ENCODE measurements around the gene PLD1.
A peak's percentile ranks its signal among the peaks of the same experiment; 100 is the strongest.

PLD1 gene

DNA sequence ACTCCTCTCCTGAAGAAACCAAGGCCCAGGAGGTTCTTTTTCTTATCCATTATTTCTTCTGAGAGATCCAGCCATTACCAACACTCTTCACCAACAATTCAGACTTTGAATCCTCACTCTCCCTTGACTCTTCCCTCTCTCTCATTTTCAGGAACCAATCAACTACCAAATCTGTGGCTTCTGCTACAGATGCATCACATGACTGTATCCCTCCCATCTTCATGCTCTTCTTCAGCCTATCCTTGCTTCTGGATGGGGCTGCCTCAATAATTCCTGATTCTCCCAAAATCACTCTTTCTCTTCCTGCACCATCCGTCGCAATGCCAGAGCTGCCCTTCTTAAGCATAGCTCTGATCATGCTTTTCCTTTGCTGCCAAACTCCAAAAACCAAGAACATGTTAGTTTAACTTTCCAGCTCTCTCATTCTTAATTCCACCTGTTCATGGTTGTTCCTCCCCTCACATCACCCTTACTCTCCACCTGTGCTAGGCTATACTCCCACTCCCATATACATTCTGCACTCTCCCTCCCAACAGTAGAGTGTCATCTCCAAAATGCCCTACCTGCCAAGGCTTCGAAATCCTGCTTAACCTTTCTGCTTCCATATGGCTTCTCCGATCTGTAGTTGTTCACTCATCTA lies 13.5 kb downstream of the PLD1 start:
- no peak for DNase-seq

DNA sequence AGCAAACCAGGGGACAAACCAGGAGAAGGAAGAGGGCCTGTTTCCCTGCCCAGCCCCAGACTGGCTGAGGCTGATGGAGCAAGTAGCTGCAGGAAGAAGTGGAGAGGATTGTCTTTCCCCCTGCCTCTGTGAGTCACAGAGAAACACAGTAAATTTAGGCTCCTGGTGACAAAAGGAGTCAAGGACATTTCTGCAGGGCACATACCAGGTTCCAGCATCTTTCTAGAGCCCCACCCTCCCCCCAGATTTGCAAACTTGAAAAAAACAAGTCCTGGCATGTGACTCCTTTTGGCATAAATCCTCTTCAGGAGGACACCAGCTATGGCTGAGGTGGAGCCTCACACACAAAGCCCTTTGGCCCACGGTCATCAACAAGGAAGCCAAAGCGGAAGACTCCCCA lies 17.8 kb downstream of the PLD1 start:
- no peak for DNase-seq

DNA sequence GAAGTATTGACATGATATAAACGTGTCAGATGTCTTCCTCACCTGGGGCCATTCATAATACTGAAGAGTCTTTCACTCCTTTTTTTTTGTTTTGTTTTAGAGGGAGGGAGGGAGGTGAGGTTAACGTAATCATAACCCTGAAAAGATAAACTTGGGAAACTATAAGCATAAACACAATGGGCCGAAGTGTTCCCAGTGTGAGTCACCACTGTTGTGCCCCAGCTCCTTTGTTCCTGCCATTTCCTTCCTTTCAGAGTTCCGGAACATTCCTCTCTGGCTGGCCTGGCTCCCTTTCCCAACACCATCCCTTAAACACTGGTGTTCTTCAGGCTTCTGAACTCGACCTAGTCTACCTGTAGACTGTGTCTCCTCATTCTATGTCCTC lies 18.6 kb downstream of the PLD1 start:
- DNase-seq: peak; percentile 29

DNA sequence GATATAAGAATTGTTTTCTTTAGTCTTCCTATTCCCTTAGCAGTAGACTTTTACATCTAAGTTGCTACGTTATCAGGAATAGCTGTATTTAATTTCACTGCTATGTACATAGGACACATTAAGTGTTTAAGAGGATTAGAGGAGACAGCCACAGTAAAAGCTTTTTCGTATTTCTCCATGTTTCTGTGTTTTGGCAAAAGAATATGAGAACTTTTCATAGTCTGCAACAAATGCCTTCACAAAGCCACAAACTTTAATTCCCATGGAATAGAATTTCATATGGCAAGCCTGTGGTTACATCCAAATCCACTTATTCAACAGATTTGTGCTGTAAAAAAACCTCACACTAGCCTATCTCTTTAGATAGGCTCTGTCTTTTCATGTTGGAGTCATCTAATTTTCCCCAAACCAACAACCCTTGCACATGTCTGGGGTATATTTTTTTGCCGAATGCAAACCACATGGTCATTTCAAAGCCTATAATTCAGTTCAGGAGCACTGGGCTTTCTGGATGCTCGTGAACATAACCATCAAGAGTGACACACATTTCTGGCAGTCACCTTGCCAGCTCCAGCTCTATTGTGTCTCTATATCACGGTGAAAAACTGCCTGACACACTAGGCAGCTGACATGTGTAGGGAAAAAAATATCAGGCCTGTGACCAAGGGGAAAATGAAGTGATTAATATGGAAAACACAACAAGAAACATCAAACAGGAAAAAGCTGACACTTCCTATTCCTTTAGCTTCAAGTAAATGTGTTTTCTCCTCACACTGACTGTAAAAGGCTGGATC lies 19.2 kb downstream of the PLD1 start:
- no peak for DNase-seq

DNA sequence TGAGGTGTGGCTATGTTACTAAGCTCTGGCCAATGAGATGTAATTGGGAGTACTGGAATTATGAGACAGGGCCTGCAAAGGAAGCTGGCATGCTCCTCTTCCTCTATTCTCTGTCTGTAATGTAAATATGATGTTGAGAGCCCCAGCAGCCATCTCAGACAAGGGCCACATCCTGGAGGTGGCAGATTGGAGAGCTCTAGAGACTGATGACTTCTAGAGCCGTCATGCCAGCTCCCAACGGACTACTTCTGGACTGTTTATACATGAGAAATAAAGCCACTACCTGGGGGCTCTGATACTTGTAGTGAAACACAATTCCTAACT lies 19.7 kb downstream of the PLD1 start:
- DNase-seq: no peak

DNA sequence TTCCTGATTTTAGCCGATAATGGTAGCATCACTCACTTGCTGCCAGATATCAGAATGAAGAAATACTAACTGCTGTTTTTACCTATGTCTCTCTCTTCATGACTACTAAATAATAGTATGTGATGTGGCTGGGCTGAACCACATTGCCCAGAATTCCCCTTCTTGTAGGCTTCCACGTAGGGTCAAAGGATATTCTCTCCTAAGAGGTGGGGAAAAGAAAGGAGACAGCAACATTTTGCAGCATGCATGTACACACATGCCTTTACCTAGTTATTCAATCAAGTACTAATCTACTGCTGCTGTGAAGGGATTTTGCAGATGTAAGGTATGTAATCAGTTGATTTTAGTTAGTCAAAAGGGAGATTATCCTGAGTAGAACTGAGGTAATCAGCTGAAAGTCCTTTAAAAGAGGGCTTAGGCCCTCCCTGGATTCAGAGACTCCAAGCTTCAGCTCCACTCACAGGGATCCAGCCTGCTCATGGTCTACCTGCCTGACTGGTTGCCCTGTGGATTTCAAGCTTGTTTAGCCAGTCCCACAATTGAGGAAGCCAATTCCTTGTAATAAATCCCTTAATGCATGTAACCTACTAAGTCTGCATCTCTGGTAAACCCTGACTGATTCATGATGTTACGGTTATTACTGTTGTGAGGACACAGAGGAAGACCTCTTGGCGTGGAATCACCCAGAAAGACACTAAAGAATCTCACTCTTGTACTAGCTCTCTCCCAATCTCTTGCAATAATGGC lies 20.4 kb downstream of the PLD1 start:
- DNase-seq: no peak

DNA sequence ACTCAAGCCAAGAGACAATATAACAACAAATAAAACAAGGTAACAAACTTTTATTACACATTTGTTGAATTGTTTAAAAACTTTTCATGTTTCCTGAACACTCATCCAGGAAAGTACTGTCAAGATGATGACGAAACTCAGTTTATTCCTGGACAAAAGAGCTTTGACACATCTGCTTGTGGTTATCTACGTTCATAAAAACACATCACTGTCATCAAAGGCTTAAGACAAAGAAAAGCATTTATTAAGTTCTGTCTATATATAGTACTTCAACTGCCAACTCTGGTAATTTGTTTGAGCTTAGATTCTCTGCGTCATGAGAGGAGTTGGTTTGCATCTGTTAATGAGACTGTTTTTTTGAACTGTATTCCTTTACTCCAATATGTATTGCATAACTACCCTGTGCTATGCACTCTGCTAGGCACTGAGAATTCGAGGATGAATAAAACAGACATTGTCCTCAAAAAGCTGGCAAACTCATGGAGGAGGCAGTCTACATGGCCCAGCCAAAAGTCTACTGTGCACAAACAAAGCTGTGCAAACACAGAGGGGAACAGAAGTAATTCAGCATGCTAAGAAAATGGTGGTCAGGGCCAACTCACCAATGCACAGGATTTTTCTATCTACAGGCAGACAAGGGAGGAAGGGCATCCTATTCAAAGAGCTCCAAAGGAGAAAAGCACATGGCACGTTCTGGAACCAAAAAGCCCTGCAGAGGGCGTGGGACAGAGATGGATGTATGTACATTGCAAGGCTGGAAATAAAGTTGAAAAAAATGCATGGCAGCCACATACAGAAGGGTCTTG lies 21.5 kb downstream of the PLD1 start:
- peak; percentile 34 for DNase-seq

DNA sequence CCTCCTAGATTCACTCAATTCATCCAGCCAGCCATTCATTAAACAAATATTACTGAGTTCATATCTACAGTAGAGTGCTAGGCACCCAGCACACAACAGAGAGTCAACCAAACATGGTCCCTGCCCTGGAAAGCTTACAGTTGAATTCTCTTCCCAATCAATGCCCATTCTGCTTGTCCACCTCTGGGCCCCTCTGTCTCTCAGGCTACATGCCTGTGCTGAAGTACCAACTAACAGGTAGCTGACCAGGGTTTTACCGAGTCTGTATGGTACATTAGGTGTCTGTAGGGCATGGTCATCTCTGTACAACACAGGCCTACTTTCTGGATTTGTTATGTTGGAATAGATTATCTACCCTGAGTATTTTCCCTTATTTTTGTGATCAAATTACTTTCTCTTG lies 23.3 kb downstream of the PLD1 start:
- no peak for DNase-seq

DNA sequence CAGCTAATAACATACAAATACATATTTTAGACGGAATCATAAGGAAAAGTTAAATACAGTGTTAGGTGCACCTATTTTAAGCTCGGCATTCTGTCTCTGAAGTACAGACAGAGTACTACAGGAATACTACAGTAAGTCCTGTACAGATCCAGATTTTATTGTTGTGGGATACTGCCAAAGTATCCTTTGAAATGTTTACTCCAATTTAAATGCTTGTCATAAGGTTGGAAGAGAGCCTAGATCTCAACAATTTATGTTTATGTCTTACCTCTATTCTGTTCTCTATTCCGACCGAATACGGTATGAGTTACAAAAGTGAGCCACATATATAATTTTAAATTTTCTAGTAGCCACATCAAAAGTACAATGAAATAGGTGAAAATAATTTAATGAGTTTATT lies 25.3 kb downstream of the PLD1 start:
- DNase-seq: no peak

DNA sequence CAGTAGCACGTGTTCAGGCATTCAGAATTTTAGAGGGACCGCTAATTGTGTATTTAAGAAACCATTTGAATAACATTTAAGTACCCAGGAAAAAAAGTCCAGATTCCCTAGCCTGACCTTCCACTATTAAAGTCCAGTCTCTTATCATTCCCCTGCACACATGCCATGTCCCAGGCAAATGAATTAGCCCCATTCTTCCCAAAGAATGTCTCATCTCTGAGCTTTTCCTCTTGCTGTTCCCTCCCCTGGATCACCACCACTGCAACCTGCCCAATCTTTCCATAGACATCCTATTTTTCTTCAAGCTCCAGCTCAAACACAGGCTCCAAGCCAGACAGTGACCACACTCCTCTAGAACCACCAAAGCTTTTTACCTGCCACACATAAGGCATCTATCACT lies 25.9 kb downstream of the PLD1 start:
- DNase-seq: no peak

DNA sequence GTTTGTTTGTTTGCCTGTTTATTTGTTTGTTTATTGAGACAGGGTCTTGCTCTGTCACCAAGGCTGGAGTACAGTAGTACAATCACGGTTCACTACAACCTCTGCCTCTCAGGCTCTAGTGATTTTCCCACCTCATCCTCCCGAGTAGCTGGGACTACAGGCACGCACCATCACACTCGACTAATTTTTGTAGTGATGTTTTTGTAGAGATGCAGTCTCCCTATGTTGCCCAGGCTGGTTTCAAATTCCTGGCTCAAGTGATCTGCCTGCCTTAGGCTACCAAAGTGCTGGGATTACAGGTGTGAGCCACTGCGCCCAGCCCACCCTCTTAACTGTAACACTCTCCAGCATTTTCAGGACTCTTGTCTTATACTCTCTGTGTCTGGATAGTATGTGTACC lies 26.7 kb downstream of the PLD1 start:
- no peak for DNase-seq

DNA sequence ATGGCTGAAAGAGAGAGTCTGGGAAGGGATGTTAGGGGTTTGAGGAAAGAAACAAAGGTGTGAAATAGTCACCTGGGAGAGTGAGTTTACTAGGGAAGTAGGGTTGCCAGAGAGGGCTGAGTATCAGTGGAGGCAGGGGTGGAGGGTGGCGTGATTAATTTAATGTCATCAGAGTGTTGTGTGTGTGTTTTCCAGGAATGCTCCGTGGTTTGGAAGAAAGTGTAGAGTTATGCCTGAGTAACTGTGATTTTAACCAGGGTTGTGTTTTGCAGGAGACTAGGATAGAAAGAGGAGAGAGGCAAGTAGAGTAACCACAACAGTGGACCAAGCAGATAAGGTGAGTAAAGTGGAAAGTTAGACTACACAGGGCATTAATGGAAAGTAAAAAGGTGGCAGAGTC lies 27.2 kb downstream of the PLD1 start:
- no peak for DNase-seq

DNA sequence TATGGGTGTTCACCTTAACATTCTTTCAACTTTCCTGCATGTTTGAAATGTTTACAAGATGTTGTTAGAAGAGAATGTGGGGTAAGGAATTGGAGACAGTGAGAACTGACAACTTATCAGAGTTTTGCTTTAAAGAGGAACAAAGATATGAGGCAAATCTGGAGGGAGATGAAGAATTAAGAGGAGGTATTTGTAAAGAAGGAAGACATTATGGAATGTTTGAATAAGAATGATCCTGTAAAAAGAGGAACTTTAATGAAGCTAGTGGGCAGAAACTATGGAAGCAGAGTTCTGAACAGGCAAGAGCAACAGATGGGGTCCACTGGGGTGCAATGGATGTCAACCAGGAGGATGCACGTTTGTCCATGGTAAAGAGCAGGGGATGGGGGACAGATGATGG lies 27.7 kb downstream of the PLD1 start:
- no peak for DNase-seq

DNA sequence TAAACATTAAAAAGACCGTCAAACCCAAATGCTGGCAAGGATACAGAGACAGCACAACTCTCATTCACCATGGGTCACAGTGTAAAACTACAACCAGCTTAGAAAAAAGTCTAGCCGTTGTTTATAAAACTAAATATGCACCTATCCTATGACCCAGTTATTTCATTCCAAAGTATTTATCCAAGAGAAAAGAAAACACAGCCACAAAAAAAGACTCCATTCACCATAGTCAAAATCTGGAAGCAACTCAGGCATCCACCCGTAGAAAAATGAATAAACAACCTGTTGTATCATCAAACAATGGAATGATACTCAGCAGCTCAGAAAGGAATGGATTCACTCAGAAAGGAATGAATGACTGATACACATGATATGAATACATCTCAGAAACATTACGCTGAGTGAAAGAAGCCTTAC lies 28.6 kb downstream of the PLD1 start:
- DNase-seq: no peak

DNA sequence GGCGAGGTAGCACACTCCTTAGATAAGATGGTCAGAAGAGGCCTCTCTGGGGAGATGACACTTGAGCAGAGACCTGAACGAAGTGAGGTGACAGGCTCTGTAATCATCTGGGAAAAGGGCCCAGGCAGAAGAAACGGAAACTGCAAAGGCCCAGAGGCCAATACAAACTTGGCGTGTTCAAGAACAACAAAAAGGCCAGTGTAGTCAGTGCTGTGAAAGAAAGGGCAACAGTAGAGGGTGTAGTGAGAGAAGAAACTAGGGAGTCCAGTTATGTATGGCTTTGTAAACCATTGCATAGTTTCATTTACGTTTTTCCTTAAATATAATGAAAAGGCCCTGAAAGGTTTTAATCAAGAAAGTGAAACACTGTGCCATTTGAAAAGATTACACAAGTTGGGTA lies 31.8 kb downstream of the PLD1 start:
- no peak for DNase-seq

DNA sequence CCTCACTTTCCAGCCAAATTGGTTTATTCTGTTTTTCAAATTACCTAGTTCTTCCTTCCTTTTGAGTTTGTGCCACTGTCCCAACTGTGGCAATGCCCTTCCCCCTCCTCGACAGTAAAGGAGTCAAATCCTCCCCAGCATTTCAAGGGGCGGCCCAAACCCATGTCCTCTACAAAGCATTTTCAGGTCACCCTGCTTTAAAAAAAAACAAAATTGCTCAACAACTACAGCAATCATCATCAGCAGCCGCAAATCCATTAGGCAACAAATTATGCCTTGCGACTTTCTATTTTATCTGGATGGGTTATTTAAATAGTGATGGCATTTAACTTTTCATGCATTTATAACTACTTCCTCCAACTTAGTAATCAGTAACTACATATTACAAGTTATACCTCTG lies 32.7 kb downstream of the PLD1 start:
- DNase-seq: no peak

DNA sequence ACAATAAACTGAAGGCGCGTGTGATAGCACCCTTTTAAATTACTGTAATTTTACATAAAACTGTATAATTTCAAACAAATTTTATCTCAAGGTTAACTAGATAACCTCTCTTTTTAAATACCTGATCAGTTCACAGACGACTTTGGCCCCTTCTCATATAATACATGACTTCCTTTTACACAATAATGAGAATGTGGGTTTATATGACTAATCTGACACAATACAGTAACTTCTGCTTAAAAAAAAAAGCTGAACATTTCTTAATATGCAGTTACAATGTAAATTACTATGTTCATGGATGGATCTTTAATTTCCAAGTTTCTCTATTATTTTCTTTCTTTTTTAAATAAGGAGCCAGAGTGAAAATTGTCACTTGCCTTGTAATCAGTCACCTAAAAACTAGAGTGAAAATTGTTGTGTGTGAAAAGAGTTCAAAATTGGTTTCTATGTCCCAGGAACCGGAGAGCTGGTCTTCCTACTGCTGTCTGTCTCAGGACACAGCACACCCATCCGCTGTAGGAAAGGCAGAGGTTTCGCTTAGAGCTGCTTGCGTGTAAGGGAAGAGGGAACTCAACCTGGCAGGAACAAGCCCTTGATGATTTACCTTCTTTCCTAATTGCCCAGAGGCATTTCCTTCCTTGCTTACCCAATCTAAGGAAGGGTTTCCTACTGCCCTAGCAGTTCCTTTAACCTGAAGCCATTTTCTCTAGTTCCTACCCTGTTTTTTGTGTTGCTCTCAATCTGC lies 33.3 kb downstream of the PLD1 start:
- no peak for DNase-seq

DNA sequence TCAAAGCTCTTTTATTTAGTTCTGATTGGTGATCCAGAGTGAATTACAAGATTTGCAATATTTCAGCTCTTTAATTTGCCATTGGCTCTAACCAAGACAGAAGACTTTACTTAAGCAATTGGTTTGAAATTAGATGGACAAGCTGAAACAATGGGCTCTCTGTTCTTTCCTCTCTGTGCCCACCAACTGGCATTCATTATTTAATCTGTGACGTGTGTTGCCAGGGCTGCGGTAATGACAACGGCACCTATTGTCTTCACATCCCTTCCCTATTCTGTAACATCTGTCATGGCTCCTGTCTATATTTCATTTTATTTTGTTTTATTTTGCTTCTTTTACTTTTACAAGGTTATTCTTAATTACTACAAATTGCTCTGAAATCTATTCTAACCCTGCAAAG lies 33.9 kb downstream of the PLD1 start:
- DNase-seq: peak; percentile 78

DNA sequence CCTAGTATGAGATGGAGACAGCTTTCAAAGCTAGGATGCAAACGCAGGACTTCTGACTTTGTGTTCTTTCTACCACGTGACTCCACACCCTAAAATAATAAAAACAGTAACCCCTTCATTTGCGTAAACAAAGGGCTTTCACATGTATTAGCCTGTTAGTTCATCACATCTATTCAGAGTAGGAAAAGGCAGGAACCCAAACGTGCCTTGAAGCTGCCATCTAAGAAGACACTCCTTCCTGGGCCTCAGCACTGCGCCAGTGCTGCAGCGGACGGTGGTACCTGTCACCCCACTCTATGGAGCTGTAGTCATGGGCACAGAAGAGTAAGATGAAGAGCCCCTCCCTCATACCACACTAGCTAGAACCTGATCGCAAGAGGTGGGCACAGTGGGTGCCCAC lies 34.3 kb downstream of the PLD1 start:
- no peak for DNase-seq

DNA sequence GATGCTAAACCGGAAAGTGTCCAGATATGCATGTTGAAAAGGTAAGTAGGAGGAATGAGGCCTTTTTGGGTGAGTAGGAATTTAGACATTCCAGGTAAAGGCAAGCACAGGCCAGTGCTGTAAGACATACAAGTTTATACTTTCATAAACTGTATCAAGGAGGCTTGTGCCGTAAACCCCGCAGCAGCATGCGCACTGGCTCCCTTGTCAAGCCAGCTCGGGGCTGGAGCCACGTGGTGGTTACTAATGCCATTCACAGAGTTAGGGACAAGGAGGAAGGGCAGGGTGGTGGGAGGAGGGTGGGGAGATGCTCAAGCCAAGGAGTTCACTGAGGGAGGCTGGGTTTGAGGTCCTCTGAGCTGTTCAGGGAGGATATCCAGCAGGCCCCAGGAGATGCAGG lies 35.8 kb downstream of the PLD1 start:
- DNase-seq: no peak

DNA sequence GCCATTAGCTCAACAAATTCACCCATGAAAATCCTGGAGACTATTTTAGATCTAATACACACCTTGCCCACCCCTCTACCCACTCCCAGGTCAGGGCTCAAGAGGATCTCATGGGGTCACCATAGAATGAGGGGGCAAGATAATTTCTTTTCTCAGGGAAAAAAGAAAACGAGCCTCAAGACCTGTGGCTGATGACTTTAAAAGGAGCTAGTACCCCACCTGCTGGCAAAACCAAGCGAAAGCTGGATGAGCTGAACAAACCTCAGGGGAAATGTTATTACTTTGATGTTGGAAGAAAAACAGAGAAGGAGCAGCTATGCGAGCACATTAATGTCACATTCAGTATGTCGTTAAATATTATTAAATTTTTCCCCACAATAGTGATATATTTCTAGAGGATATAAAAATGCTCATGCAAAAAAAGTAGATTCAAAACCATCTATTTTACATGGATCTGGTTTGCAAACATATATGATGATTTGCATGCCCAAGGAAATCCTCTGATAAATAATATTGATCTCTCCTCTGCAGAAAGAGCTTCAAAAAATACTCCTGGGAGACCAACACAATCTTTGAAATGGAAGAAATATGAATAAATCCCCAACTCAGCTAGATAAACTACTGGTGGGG lies 37.7 kb downstream of the PLD1 start:
- DNase-seq: peak; percentile 80
